Vagina (tissue), 2 donors: ENCODE data around the gene SCG2.

Experiments used
- POLR2A ChIP-seq, 2 donors: fragments of 450-650 bp; IDR thresholded peaks; one replicate each; pipeline ENCODE4 v1.6.1; 2017; ENCODE audit warnings: antibody characterized with exemption in 2 of 2, mild to moderate bottlenecking in 2 of 2, moderate library complexity in 2 of 2
- POLR2AphosphoS5 ChIP-seq, 2 donors: sonication (generic); formaldehyde crosslinking; IDR thresholded peaks; one replicate each; pipeline ENCODE4 v1.9.0; 2017; ENCODE audit warnings: antibody characterized with exemption in 2 of 2, mild to moderate bottlenecking in 2 of 2, low read depth in 1 of 2; ENCODE audit not compliant: insufficient read depth in 1 of 2
- TF ChIP-seq, protein P1 (sequence below), 3 experiments: fragments of 450-650 bp in 2 of 3; fragments of 200-600 bp in 1 of 3; sonication (generic) in 1 of 3; IDR thresholded peaks; one replicate each; pipeline ENCODE4 v1.5.1; 2017 to 2019; ENCODE audit warnings: antibody characterized with exemption in 3 of 3, mild to moderate bottlenecking in 2 of 3, moderate library complexity in 2 of 3

DNA sequence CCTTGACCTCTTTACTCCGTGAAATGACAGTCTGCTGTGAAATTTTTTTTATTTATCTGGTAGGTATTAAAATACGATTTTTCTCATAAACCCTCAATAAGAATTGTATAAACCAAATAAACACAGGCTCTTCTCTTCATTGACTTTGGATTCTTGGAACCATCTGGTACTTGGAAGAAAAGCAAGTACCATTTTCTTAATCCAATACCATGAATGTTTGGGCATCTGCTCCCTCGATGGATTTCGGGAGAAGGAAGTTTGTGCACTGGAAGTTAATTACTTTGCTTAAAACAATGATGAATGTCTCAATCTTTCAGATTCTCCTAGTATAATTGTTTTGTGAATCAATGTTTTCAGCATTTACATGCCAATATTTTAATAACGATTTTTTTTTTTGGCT is 5.3 kb upstream of the SCG2 start:
- TF ChIP-seq, protein P1, sequence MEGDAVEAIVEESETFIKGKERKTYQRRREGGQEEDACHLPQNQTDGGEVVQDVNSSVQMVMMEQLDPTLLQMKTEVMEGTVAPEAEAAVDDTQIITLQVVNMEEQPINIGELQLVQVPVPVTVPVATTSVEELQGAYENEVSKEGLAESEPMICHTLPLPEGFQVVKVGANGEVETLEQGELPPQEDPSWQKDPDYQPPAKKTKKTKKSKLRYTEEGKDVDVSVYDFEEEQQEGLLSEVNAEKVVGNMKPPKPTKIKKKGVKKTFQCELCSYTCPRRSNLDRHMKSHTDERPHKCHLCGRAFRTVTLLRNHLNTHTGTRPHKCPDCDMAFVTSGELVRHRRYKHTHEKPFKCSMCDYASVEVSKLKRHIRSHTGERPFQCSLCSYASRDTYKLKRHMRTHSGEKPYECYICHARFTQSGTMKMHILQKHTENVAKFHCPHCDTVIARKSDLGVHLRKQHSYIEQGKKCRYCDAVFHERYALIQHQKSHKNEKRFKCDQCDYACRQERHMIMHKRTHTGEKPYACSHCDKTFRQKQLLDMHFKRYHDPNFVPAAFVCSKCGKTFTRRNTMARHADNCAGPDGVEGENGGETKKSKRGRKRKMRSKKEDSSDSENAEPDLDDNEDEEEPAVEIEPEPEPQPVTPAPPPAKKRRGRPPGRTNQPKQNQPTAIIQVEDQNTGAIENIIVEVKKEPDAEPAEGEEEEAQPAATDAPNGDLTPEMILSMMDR (IDR thresholded peaks at IDR 0.05), result no peak
- TF ChIP-seq POLR2A (IDR thresholded peaks at IDR 0.05), result no peak
- no peak for TF ChIP-seq POLR2AphosphoS5 (IDR thresholded peaks at IDR 0.05; ENCODE audit: insufficient read depth in 1 of 2, low read depth in 1 of 2)
